Muscle of leg (tissue), 11 donors: ENCODE results near the gene RIT2. TPM values are rescaled to one million over a fixed set of nuclear protein-coding genes. Genes with fewer than 3 reads are reported as not detected.

Experiments
- DNase-seq: peaks from one replicate; pipeline ENCODE4 v3.0.0; 2013
- H3K27ac ChIP-seq: one replicate; pipeline ENCODE4 v1.5.1; 2013; ENCODE audit warnings: mild to moderate bottlenecking, low read length, control low read depth
- H3K27me3 ChIP-seq: one replicate; pipeline ENCODE4 v1.6.1; 2013; ENCODE audit warnings: low read length; ENCODE audit not compliant: control insufficient read depth, insufficient read depth
- H3K36me3 ChIP-seq: one replicate; pipeline ENCODE4 v1.6.1; 2013; ENCODE audit warnings: low read length; ENCODE audit not compliant: control insufficient read depth, insufficient read depth
- H3K4me1 ChIP-seq: one replicate; pipeline ENCODE4 v1.6.1; 2013; ENCODE audit warnings: low read length; ENCODE audit not compliant: control insufficient read depth, insufficient read depth
- H3K4me3 ChIP-seq: one replicate; pipeline ENCODE4 v1.5.1; 2013; ENCODE audit warnings: low read length, control low read depth
- H3K9me3 ChIP-seq: replicated peaks from 2 replicates; pipeline ENCODE4 v1.6.1; 2013; ENCODE audit warnings: low read depth, low read length; ENCODE audit not compliant: control insufficient read depth
- WGBS: methylation state at CpG from one replicate; pipeline ENCODE4 v1.1.5; 2013; ENCODE audit warnings: missing lambda C conversion rate; ENCODE audit not compliant: insufficient coverage; 5-methylcytosine and 5-hydroxymethylcytosine counted together
- polyA plus RNA-seq, 8 donors: library from polyadenylated mRNA; unstranded; fragments of 120-200 nt; gene quantifications; one replicate each; pipeline versions ENCODE4 v1.2.1 to v1.2.3, GENCODE V29; 2013; ENCODE audit warnings: inconsistent platforms in 1 of 8, low replicate concordance in 1 of 8; ENCODE audit not compliant: insufficient read length in 8 of 8, insufficient read depth in 1 of 8
- total RNA-seq: library from RNA; stranded (reverse); fragments of 120-200 nt; gene quantifications from one replicate; pipeline ENCODE4 v1.2.4, GENCODE V29; 2013

The RIT2 gene
- total and polyA plus RNA-seq, 9 donors = not detected

GRCh38 chr18:42920621-42921020 lies 194.9 kb downstream of the RIT2 start:
- DNase-seq = no peak
- Histone ChIP-seq H3K9me3 (no peaks in the 10 kb centered on the region), H3K4me3 (no peak overlapping the region), H3K27ac (no peak overlapping the region), H3K27me3 (no peaks in the 10 kb centered on the region), H3K36me3 (no peaks in the 10 kb centered on the region), H3K4me1 (no peaks in the 10 kb centered on the region)
- no CpG with 5 or more reads among the region's 1 CpG for WGBS

GRCh38 chr18:42915299-42915698 lies 200.2 kb downstream of the RIT2 start:
- H3K4me1 ChIP-seq = no peaks in the 10 kb centered on the region
- no peak overlapping the region for H3K27ac ChIP-seq
- no peaks in the 10 kb centered on the region for H3K27me3 ChIP-seq
- no peaks in the 10 kb centered on the region for H3K9me3 ChIP-seq
- no peak overlapping the region for H3K4me3 ChIP-seq
- no peak for DNase-seq
- no peaks in the 10 kb centered on the region for H3K36me3 ChIP-seq
- no CpG with 5 or more reads among the region's 2 CpGs for WGBS

- no CpG with 5 or more reads among the region's 1 CpG for WGBS
These were observed 201.0 kb downstream of the RIT2 start for GRCh38 chr18:42914476-42914875.

DNA sequence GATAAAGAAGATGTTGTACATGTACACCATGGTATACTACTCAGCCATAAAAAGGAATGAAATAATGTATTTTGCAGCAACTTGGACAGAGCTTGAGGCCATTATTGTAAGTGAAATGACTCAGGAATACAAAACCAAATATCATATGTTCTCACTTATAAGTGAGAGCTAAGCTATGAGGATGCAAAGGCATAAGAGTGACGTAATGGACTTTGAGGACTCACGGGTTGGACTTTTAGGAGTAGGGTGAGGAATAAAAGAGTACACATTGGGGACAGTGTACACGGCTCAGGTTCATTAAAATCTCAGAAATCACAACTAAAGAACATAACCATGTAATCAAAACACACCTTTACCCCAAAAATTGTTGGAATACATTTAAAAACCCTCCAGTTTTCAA lies 206.4 kb downstream of the RIT2 start:
- Histone ChIP-seq H3K27me3 (no peaks in the 10 kb centered on the region), H3K27ac (no peak overlapping the region), H3K36me3 (no peaks in the 10 kb centered on the region), H3K4me1 (no peaks in the 10 kb centered on the region), H3K9me3 (no peaks in the 10 kb centered on the region), H3K4me3 (no peak overlapping the region)
- WGBS = no CpG with 5 or more reads among the region's 3 CpGs
- no peak for DNase-seq

More at GRCh38 chr18:42914476-42914875, 201.0 kb downstream of the RIT2 start:
- DNase-seq = no peak
- Histone ChIP-seq H3K36me3 (no peaks in the 10 kb centered on the region), H3K4me3 (no peak overlapping the region), H3K4me1 (no peaks in the 10 kb centered on the region), H3K27ac (no peak overlapping the region), H3K27me3 (no peaks in the 10 kb centered on the region), H3K9me3 (no peaks in the 10 kb centered on the region)

GRCh38 chr18:42906761-42907160 lies 208.7 kb downstream of the RIT2 start:
- WGBS = no CpG with 5 or more reads among the region's 1 CpG
- Histone ChIP-seq H3K4me3 (no peak overlapping the region), H3K27me3 (no peaks in the 10 kb centered on the region), H3K36me3 (no peaks in the 10 kb centered on the region), H3K4me1 (no peaks in the 10 kb centered on the region), H3K9me3 (no peaks in the 10 kb centered on the region), H3K27ac (no peak overlapping the region)
- DNase-seq = no peak

- no CpG with 5 or more reads among the region's 1 CpG for WGBS
- H3K9me3 ChIP-seq = no peaks in the 10 kb centered on the region
- H3K27ac ChIP-seq = no peak overlapping the region
- H3K36me3 ChIP-seq = no peaks in the 10 kb centered on the region
- no peaks in the 10 kb centered on the region for H3K27me3 ChIP-seq
- H3K4me3 ChIP-seq = no peak overlapping the region
- no peak for DNase-seq
- H3K4me1 ChIP-seq = no peaks in the 10 kb centered on the region
These were observed 214.3 kb downstream of the RIT2 start for GRCh38 chr18:42901161-42901560.

- no CpG with 5 or more reads among the region's 2 CpGs for WGBS
- Histone ChIP-seq H3K9me3 (no peaks in the 10 kb centered on the region), H3K27ac (no peak overlapping the region), H3K4me1 (no peaks in the 10 kb centered on the region), H3K4me3 (no peak overlapping the region), H3K27me3 (no peaks in the 10 kb centered on the region), H3K36me3 (no peaks in the 10 kb centered on the region)
- DNase-seq = no peak
These were observed 221.5 kb downstream of the RIT2 start for GRCh38 chr18:42893977-42894376.

- no peak for DNase-seq
- no CpG with 5 or more reads among the region's 1 CpG for WGBS
- H3K36me3 ChIP-seq = no peaks in the 10 kb centered on the region
- no peaks in the 10 kb centered on the region for H3K27me3 ChIP-seq
- no peaks in the 10 kb centered on the region for H3K4me1 ChIP-seq
- H3K27ac ChIP-seq = no peak overlapping the region
- no peaks in the 10 kb centered on the region for H3K9me3 ChIP-seq
- no peak overlapping the region for H3K4me3 ChIP-seq
These were observed 223.3 kb downstream of the RIT2 start for GRCh38 chr18:42892181-42892580.

DNA sequence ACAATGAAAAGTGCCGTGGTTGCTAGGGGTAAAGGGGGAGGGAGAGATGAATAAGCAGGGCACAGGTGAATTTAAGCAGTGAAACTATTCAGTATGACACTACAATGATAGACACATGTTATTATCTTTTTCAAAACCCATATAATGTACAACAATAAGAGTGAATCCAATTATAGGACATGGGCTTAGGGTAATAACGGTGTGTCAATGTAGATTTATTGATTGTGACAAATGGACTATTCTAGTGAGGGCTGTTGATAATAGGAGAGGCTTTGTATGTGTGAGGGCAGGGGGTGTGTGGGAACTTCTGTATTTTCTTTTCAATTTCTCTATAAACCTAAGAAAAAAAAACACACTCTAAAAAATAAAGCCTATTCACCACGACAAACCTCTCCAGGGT lies 223.8 kb downstream of the RIT2 start:
- Histone ChIP-seq H3K4me1 (no peaks in the 10 kb centered on the region), H3K9me3 (no peaks in the 10 kb centered on the region), H3K27me3 (no peaks in the 10 kb centered on the region), H3K36me3 (no peaks in the 10 kb centered on the region), H3K4me3 (no peak overlapping the region), H3K27ac (no peak overlapping the region)
- no peak for DNase-seq
- 67% methylated on average over 1 of the region's 3 CpGs for WGBS

GRCh38 chr18:42883169-42883568 lies 232.3 kb downstream of the RIT2 start:
- Histone ChIP-seq H3K36me3 (no peaks in the 10 kb centered on the region), H3K9me3 (no peaks in the 10 kb centered on the region), H3K4me3 (no peak overlapping the region), H3K27ac (no peak overlapping the region), H3K4me1 (no peaks in the 10 kb centered on the region), H3K27me3 (no peaks in the 10 kb centered on the region)
- DNase-seq = no peak
- WGBS = no CpG with 5 or more reads among the region's 3 CpGs

GRCh38 chr18:42882122-42882521 lies 233.4 kb downstream of the RIT2 start:
- WGBS = no CpG with 5 or more reads among the region's 3 CpGs
- no peak overlapping the region for H3K27ac ChIP-seq
- no peak for DNase-seq
- no peaks in the 10 kb centered on the region for H3K4me1 ChIP-seq
- no peaks in the 10 kb centered on the region for H3K36me3 ChIP-seq
- no peaks in the 10 kb centered on the region for H3K9me3 ChIP-seq
- H3K4me3 ChIP-seq = no peak overlapping the region
- H3K27me3 ChIP-seq = no peaks in the 10 kb centered on the region
